Activated CD4-positive, alpha-beta T cell treated with anti-CD3 and anti-CD28 coated beads, Interleukin-2, amount 50 U/mL, for 4 hours (primary cell): ENCODE data around the gene CACNG4.
A peak's percentile ranks its signal among the peaks of the same experiment; 100 is the strongest.

Experiments used
- DNase-seq, 2 experiments: peaks; one replicate each; pipeline ENCODE4 v3.0.0-alpha.2; 2020

CACNG4 gene

GRCh38 chr17:66945147-66945835 lies 19.2 kb upstream of the CACNG4 start:
- DNase-seq = no peak

- DNase-seq = no peak
These were observed 18.3 kb upstream of the CACNG4 start for GRCh38 chr17:66946251-66946650.

GRCh38 chr17:66947311-66947710 lies 17.2 kb upstream of the CACNG4 start:
- no peak for DNase-seq

GRCh38 chr17:66948061-66948750 lies 16.3 kb upstream of the CACNG4 start:
- no peak for DNase-seq

- no peak for DNase-seq
These were observed 15.0 kb upstream of the CACNG4 start for GRCh38 chr17:66949501-66949900.

GRCh38 chr17:66950325-66950724 lies 14.2 kb upstream of the CACNG4 start:
- DNase-seq = no peak

- DNase-seq = no peak
These were observed 13.5 kb upstream of the CACNG4 start for GRCh38 chr17:66950886-66951604.

- DNase-seq = no peak
These were observed 12.9 kb upstream of the CACNG4 start for GRCh38 chr17:66951605-66951953.

GRCh38 chr17:66952031-66952524 lies 12.4 kb upstream of the CACNG4 start:
- no peak for DNase-seq

- DNase-seq = no peak
These were observed 11.6 kb upstream of the CACNG4 start for GRCh38 chr17:66952681-66953629.

GRCh38 chr17:66953630-66954020 lies 10.9 kb upstream of the CACNG4 start:
- no peak for DNase-seq

- no peak for DNase-seq
These were observed 9.9 kb upstream of the CACNG4 start for GRCh38 chr17:66954632-66955031.

GRCh38 chr17:66955821-66956220 lies 8.7 kb upstream of the CACNG4 start:
- DNase-seq = no peak

- DNase-seq = no peak
These were observed 7.6 kb upstream of the CACNG4 start for GRCh38 chr17:66956941-66957340.

GRCh38 chr17:66957343-66957742 lies 7.2 kb upstream of the CACNG4 start:
- DNase-seq = no peak

- no peak for DNase-seq
These were observed 6.4 kb upstream of the CACNG4 start for GRCh38 chr17:66957951-66958579.

- DNase-seq = no peak
These were observed 4.7 kb upstream of the CACNG4 start for GRCh38 chr17:66959641-66960375.

GRCh38 chr17:66960613-66961012 lies 3.9 kb upstream of the CACNG4 start:
- DNase-seq = no peak

- no peak for DNase-seq
These were observed 992 bp upstream of the CACNG4 start for GRCh38 chr17:66963521-66963908.

- peak in 1 of 2 experiments; percentile 4 for DNase-seq
These were observed 658 bp downstream of the CACNG4 start for GRCh38 chr17:66964930-66965800.
